ENCODE data around the gene JMJD1C. TPM values are rescaled to one million over a fixed set of nuclear protein-coding genes. Genes with fewer than 3 reads are reported as not detected.

Gene JMJD1C
- total and polyA plus RNA-seq, 3 donors from 2014 or later = 29.7 to 111 (median 94.6) TPM

GRCh38 chr10:63392224-63392623 is 73.6 kb downstream of the JMJD1C start:
- intact Hi-C loops (cut with DNase I; ENCODE audit: low total_unique reads) = no loop called here
- Histone ChIP-seq H3K4me3 (no peak overlapping the region), H3K27ac (no peak overlapping the region), H3K9me3 (no peaks in the 10 kb centered on the region), H3K36me3 (ENCODE audit: low read depth, missing control alignments) (no peaks in the 10 kb centered on the region), H3K4me1 (no peaks in the 10 kb centered on the region), H3K27me3 (no peaks in the 10 kb centered on the region)
- 94 to 95% methylated on average over 6 of the region's 6 CpGs for WGBS, 2 donors
- DNase-seq = no peak
- no peak for TF ChIP-seq CTCF (IDR thresholded peaks at IDR 0.05)
- TF ChIP-seq POLR2A (IDR thresholded peaks at IDR 0.05) = no peak

- intact Hi-C loops (cut with DNase I; ENCODE audit: low total_unique reads) = no loop called here
- TF ChIP-seq POLR2A (IDR thresholded peaks at IDR 0.05) = no peak
- TF ChIP-seq CTCF (IDR thresholded peaks at IDR 0.05) = no peak
- Histone ChIP-seq H3K27me3 (no peaks in the 10 kb centered on the region), H3K9me3 (no peaks in the 10 kb centered on the region), H3K4me3 (no peak overlapping the region), H3K27ac (no peak overlapping the region), H3K4me1 (no peaks in the 10 kb centered on the region), H3K36me3 (ENCODE audit: low read depth, missing control alignments) (no peaks in the 10 kb centered on the region)
- 82 to 91% methylated on average over 4 of the region's 4 CpGs for whole genome bisulfite sequencing, 2 donors
- no peak for DNase-seq
Measured at GRCh38 chr10:63391812-63392211, 74.0 kb downstream of the JMJD1C start.

- H3K27me3 ChIP-seq = no peaks in the 10 kb centered on the region
- no peak for TF ChIP-seq POLR2A (IDR thresholded peaks at IDR 0.05)
- no peak for TF ChIP-seq CTCF (IDR thresholded peaks at IDR 0.05)
- H3K9me3 ChIP-seq = no peaks in the 10 kb centered on the region
- WGBS, 2 donors = 85 to 100% methylated on average over 1 of the region's 1 CpG
- no peak overlapping the region for H3K27ac ChIP-seq
- intact Hi-C loops (cut with DNase I; ENCODE audit: low total_unique reads) = no loop called here
- H3K4me1 ChIP-seq = no peaks in the 10 kb centered on the region
- H3K4me3 ChIP-seq = no peak overlapping the region
- H3K36me3 ChIP-seq (ENCODE audit: low read depth, missing control alignments) = no peaks in the 10 kb centered on the region
- DNase-seq = no peak
Measured at GRCh38 chr10:63390521-63390920, 75.3 kb downstream of the JMJD1C start.

GRCh38 chr10:63388421-63389031 is 77.3 kb downstream of the JMJD1C start:
- Histone ChIP-seq H3K4me3 (no peak overlapping the region), H3K36me3 (ENCODE audit: low read depth, missing control alignments) (no peaks in the 10 kb centered on the region), H3K27ac (no peak overlapping the region), H3K27me3 (no peaks in the 10 kb centered on the region), H3K4me1 (peaks cover 7% of the 10 kb centered on the region), H3K9me3 (no peaks in the 10 kb centered on the region)
- 78 to 84% methylated on average over 2 of the region's 2 CpGs for WGBS, 2 donors
- intact Hi-C loops (cut with DNase I; ENCODE audit: low total_unique reads) = no loop called here
- no peak for DNase-seq
- TF ChIP-seq CTCF (IDR thresholded peaks at IDR 0.05) (no peak), POLR2A (IDR thresholded peaks at IDR 0.05) (no peak)

- DNase-seq = no peak
- TF ChIP-seq POLR2A (IDR thresholded peaks at IDR 0.05) (no peak), CTCF (IDR thresholded peaks at IDR 0.05) (no peak)
- no peaks in the 10 kb centered on the region for H3K36me3 ChIP-seq (ENCODE audit: low read depth, missing control alignments)
- H3K27me3 ChIP-seq = no peaks in the 10 kb centered on the region
- no peak overlapping the region for H3K4me3 ChIP-seq
- H3K27ac ChIP-seq = no peak overlapping the region
- peaks cover 7% of the 10 kb centered on the region for H3K4me1 ChIP-seq
- intact Hi-C loops (cut with DNase I; ENCODE audit: low total_unique reads) = no loop called here
- 89 to 94% methylated on average over 5 of the region's 5 CpGs for WGBS, 2 donors
- no peaks in the 10 kb centered on the region for H3K9me3 ChIP-seq
Measured at GRCh38 chr10:63385254-63385653, 80.5 kb downstream of the JMJD1C start.
